Osteoblast (primary cell): Measurements from ENCODE around the gene DYNC2H1. TPM values are rescaled to one million over a fixed set of nuclear protein-coding genes. Genes with fewer than 3 reads are reported as not detected.

Source experiments
- DNase-seq: peaks from one replicate; pipeline ENCODE4 v3.0.0; 2011; ENCODE audit warnings: low spot score, mixed read lengths; ENCODE audit not compliant: insufficient read length; ENCODE audit errors: missing footprints
- H2AFZ ChIP-seq: 2 replicates; pipeline ENCODE4 v1.6.0; 2011; ENCODE audit warnings: mild to moderate bottlenecking, low read length
- H3K27ac ChIP-seq: 2 replicates; pipeline ENCODE4 v1.5.1; 2011; ENCODE audit warnings: mild to moderate bottlenecking, low read depth, low read length, moderate library complexity
- H3K27me3 ChIP-seq: 2 replicates; pipeline ENCODE4 v1.6.0; 2012; ENCODE audit warnings: mild to moderate bottlenecking, control low read depth, inconsistent platforms, low read length, moderate library complexity; ENCODE audit not compliant: insufficient read depth
- H3K36me3 ChIP-seq: 2 replicates; pipeline ENCODE4 v1.5.1; 2011; ENCODE audit warnings: mild to moderate bottlenecking, low read length, control low read depth, moderate library complexity; ENCODE audit not compliant: insufficient read depth
- H3K4me1 ChIP-seq: 2 replicates; pipeline ENCODE4 v1.5.1; 2011; ENCODE audit warnings: mild to moderate bottlenecking, low read length, control low read depth, moderate library complexity; ENCODE audit not compliant: insufficient read depth
- H3K4me2 ChIP-seq: 2 replicates; pipeline ENCODE4 v1.6.0; 2011; ENCODE audit warnings: mild to moderate bottlenecking, low read length; ENCODE audit not compliant: insufficient read depth
- H3K4me3 ChIP-seq: fragments of 200-600 bp; sonication (generic); 3 replicates; pipeline ENCODE4 v1.5.1; 2012; ENCODE audit warnings: mild to moderate bottlenecking, low read length, inconsistent platforms; ENCODE audit not compliant: insufficient read depth
- H3K79me2 ChIP-seq: 2 replicates; pipeline ENCODE4 v1.6.0; 2012; ENCODE audit warnings: mild to moderate bottlenecking, low read length, control low read depth, inconsistent platforms; ENCODE audit not compliant: insufficient read depth
- H3K9me3 ChIP-seq: 2 replicates; pipeline ENCODE4 v1.5.1; 2011; ENCODE audit warnings: low read depth, low read length, control low read depth
- H4K20me1 ChIP-seq: 2 replicates; pipeline ENCODE4 v1.6.0; 2012; ENCODE audit warnings: mild to moderate bottlenecking, low read length, control low read depth; ENCODE audit not compliant: insufficient read depth
- total RNA-seq: library from RNA; depleted of rRNA; stranded (reverse); fragments of >200 nt; gene quantifications from 2 replicates; pipeline ENCODE4 v1.2.3, GENCODE V29; 2012
- TF ChIP-seq, protein P1 (sequence below): IDR thresholded peaks from 2 replicates; pipeline ENCODE4 v1.5.1; 2011; ENCODE audit warnings: mild to moderate bottlenecking, low read depth, low read length, moderate library complexity; ENCODE audit errors: extremely low read depth

The DYNC2H1 gene
- total RNA-seq, 1 donor, result 82.2 TPM

DNA sequence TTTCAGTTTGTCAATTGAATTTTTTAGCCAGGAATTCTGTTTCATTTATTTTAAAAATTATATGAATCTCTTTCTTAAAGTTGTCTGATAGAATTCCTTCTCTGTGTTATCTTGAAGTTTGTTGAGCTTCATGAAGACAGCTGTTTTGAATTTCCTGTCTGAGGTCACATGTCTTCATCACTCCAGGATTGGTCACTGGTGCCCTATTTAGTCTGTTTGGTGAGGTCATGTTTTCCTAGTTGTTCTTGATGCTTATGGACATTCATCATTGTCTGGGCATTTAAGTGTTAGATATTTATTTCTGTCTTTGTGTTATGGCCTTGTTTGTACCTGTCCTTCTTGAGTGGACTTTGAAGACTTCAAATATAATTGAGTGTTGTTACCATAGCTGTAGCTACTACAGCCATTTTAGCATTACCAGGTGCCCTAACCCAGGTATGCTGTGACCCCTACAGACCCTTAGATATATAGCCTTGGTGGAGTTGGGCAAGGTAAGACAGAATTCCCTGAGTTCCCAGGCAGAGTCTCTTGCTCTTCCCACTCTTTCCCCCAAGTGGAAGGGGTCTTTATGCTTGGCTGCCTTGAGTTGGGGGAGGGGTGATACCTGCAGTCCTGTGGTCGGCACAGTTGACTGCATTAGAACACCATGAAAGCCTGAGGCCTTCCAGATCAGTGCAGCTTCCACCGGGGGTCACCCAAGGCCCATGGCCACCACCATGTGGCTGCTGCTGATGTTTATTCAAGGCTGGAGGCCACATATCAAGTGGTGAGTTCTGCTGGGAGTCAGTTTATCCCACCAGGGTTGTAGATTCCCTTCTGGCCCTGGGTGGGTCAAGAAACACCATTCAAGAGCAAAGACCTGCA lies 229.6 kb downstream of the DYNC2H1 start:
- no peaks in the 10 kb centered on the region for H3K4me1 ChIP-seq
- peak; percentile 8 for DNase-seq
- no peak overlapping the region for H3K4me2 ChIP-seq
- no peak overlapping the region for H2AFZ ChIP-seq
- no peak overlapping the region for H3K27ac ChIP-seq
- no peaks in the 10 kb centered on the region for H4K20me1 ChIP-seq
- TF ChIP-seq, protein P1, sequence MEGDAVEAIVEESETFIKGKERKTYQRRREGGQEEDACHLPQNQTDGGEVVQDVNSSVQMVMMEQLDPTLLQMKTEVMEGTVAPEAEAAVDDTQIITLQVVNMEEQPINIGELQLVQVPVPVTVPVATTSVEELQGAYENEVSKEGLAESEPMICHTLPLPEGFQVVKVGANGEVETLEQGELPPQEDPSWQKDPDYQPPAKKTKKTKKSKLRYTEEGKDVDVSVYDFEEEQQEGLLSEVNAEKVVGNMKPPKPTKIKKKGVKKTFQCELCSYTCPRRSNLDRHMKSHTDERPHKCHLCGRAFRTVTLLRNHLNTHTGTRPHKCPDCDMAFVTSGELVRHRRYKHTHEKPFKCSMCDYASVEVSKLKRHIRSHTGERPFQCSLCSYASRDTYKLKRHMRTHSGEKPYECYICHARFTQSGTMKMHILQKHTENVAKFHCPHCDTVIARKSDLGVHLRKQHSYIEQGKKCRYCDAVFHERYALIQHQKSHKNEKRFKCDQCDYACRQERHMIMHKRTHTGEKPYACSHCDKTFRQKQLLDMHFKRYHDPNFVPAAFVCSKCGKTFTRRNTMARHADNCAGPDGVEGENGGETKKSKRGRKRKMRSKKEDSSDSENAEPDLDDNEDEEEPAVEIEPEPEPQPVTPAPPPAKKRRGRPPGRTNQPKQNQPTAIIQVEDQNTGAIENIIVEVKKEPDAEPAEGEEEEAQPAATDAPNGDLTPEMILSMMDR, result peak; percentile 29
- H3K79me2 ChIP-seq, result no peaks in the 10 kb centered on the region
- no peaks in the 10 kb centered on the region for H3K36me3 ChIP-seq
- H3K27me3 ChIP-seq, result no peaks in the 10 kb centered on the region
- no peaks in the 10 kb centered on the region for H3K9me3 ChIP-seq
- no peak overlapping the region for H3K4me3 ChIP-seq

DNA sequence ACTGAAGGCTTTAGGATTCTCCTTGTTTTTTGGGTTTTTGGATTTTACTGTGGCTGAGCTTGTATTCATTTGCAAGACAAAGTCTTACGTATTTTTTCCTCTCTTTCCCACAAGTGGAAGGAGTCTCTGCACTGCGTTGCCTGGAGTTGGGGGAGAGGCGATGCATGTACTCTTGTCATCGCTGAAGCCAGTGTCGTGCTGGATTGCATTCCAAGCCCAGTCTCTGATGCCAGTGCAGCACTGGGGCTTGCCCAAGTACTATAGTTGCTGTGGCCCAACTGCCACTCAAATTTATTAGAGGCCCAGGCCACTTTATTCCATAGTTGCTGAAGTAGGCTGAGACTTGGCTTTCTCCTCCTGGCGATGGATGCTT lies 230.2 kb downstream of the DYNC2H1 start:
- Histone ChIP-seq H3K9me3 (no peaks in the 10 kb centered on the region), H3K27ac (no peak overlapping the region), H3K79me2 (no peaks in the 10 kb centered on the region), H4K20me1 (no peaks in the 10 kb centered on the region), H3K4me1 (no peaks in the 10 kb centered on the region), H3K36me3 (no peaks in the 10 kb centered on the region), H3K4me2 (no peak overlapping the region), H3K4me3 (no peak overlapping the region), H3K27me3 (no peaks in the 10 kb centered on the region), H2AFZ (no peak overlapping the region)
- no peak for DNase-seq
- TF ChIP-seq, protein P1, result no peak

DNA sequence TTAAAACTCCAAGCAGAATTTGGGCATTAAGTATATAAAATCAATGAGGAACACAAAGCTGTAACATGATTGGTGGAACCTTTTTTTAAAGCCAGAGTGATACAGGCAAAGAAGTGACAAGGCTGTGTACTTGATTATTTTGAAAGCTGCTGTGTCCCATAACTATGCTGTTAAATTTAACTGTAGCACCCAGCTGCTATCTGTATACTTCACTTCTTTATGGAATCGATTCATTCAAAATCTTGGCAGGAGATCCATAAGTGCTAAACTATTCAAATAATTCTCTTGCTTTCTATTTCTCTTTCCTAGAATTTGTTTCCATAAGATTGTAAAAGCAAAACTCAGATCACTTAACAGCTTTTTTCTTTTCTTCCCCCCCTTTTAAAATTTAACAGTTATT lies 231.7 kb downstream of the DYNC2H1 start:
- Histone ChIP-seq H3K36me3 (no peaks in the 10 kb centered on the region), H4K20me1 (no peaks in the 10 kb centered on the region), H3K4me3 (no peak overlapping the region), H3K79me2 (no peaks in the 10 kb centered on the region), H3K27ac (no peak overlapping the region), H3K4me1 (no peaks in the 10 kb centered on the region), H2AFZ (no peak overlapping the region), H3K9me3 (no peaks in the 10 kb centered on the region), H3K4me2 (no peak overlapping the region), H3K27me3 (no peaks in the 10 kb centered on the region)
- no peak for DNase-seq
- TF ChIP-seq, protein P1, result no peak

DNA sequence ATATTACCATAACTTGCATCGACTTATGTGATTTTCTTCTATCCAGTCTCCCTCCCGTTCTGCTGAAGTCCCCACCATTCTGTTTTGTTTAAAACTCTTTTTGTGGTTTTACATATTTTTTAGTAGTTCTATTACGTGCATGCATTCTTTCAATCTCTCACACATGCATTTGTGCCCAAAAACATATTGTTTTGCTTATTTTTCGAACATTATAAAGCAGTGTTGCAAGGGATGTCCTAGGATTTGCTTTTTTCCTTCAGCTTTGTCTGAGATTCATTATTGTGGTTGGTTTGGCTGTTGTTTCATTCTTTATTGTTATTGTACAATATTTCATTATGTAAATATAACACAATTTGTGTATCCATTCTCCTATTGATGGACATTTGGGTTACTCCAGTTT lies 235.7 kb downstream of the DYNC2H1 start:
- TF ChIP-seq, protein P1, result no peak
- no peaks in the 10 kb centered on the region for H4K20me1 ChIP-seq
- no peak overlapping the region for H3K4me3 ChIP-seq
- no peaks in the 10 kb centered on the region for H3K27me3 ChIP-seq
- no peak overlapping the region for H3K4me2 ChIP-seq
- no peak overlapping the region for H3K27ac ChIP-seq
- H3K9me3 ChIP-seq, result no peaks in the 10 kb centered on the region
- no peak for DNase-seq
- H3K36me3 ChIP-seq, result no peaks in the 10 kb centered on the region
- H3K4me1 ChIP-seq, result no peaks in the 10 kb centered on the region
- no peak overlapping the region for H2AFZ ChIP-seq
- no peaks in the 10 kb centered on the region for H3K79me2 ChIP-seq
